ENCODE measurements around the gene SLC1A5. TPM values are rescaled to one million over a fixed set of nuclear protein-coding genes. Genes with fewer than 3 reads are reported as not detected.

Gene SLC1A5
- total and polyA plus RNA-seq, 11 donors = 3.7 to 22.4 (median 8.9) TPM

GRCh38 chr19:46729696-46730095 lies 58.7 kb downstream of the SLC1A5 start:
- intact Hi-C loops (cut with DNase I) = loop anchor here in 3 of 10 donors (2.0 kb wide), 2 partner anchors 15 to 25 kb away; no protein-coding TSS in a partner anchor
- Histone ChIP-seq H3K4me1 (peaks cover 0 to 74% (median 21%) of the 10 kb centered on the region in 12 donors), H3K27me3 (no peaks in the 10 kb centered on the region), H3K4me3 (no peak overlapping the region), H3K36me3 (peaks cover 0 to 98% (median 94%) of the 10 kb centered on the region in 9 donors), H3K9me3 (no peaks in the 10 kb centered on the region), H3K27ac (no peak overlapping the region)
- peak in 1 of 5 donors; percentile 46 for DNase-seq
- WGBS, 4 donors = 71 to 92% (median 75%) methylated on average over 5 to 7 of the region's 7 CpGs
- no peak for ATAC-seq
- TF ChIP-seq CTCF (IDR thresholded peaks at IDR 0.05) (no peak), POLR2A (IDR thresholded peaks at IDR 0.05) (no peak)

GRCh38 chr19:46728693-46729339 lies 59.6 kb downstream of the SLC1A5 start:
- peak; percentile 75 to 89 (median 81) for DNase-seq
- H3K9me3 ChIP-seq = no peaks in the 10 kb centered on the region
- H3K4me1 ChIP-seq = peaks cover 0 to 65% (median 21%) of the 10 kb centered on the region in 12 donors
- H3K4me3 ChIP-seq = peak overlapping the region in 2 of 12 donors; percentile 24 to 28
- intact Hi-C loops (cut with DNase I) = loop anchor here in 5 of 10 donors (1.0 to 2.0 kb wide), 4 partner anchors 14 to 25 kb away; no protein-coding TSS in a partner anchor
- no peaks in the 10 kb centered on the region for H3K27me3 ChIP-seq
- ATAC-seq = peak; percentile 65 to 83 (median 68)
- H3K27ac ChIP-seq = peak overlapping the region; percentile 39 to 87 (median 71)
- TF ChIP-seq POLR2A (IDR thresholded peaks at IDR 0.05) (no peak), CTCF (IDR thresholded peaks at IDR 0.05) (peak; percentile 89 to 99 (median 94))
- H3K36me3 ChIP-seq = peaks cover 0 to 98% (median 93%) of the 10 kb centered on the region in 9 donors
- WGBS, 4 donors = 32 to 48% (median 38%) methylated on average over 9 to 20 of the region's 20 CpGs

- DNase-seq (peak in 4 of 5 donors; percentile 63 to 80 (median 74)), ATAC-seq (peak; percentile 14 to 85 (median 44))
- H3K9me3 ChIP-seq = no peaks in the 10 kb centered on the region
- H3K27ac ChIP-seq = peak overlapping the region; percentile 39 to 87 (median 71)
- H3K4me3 ChIP-seq = peak overlapping the region in 3 of 12 donors; percentile 0 to 31 (median 24)
- H3K36me3 ChIP-seq = peaks cover 0 to 98% (median 93%) of the 10 kb centered on the region in 9 donors
- TF ChIP-seq POLR2A (IDR thresholded peaks at IDR 0.05) (no peak), CTCF (IDR thresholded peaks at IDR 0.05) (no peak)
- intact Hi-C loops (cut with DNase I) = loop anchor here in 5 of 10 donors (1.0 to 2.0 kb wide), 4 partner anchors 13 to 24 kb away; no protein-coding TSS in a partner anchor
- no peaks in the 10 kb centered on the region for H3K27me3 ChIP-seq
- peaks cover 0 to 62% (median 21%) of the 10 kb centered on the region in 12 donors for H3K4me1 ChIP-seq
- WGBS, 4 donors = 56 to 71% (median 59%) methylated on average over 6 to 14 of the region's 14 CpGs
Observed at GRCh38 chr19:46728208-46728607, 60.2 kb downstream of the SLC1A5 start.

- ATAC-seq (no peak), DNase-seq (peak in 1 of 5 donors; percentile 41)
- Histone ChIP-seq H3K4me3 (peak overlapping the region in 6 of 12 donors; percentile 0 to 31 (median 12)), H3K9me3 (no peaks in the 10 kb centered on the region), H3K36me3 (peaks cover 2 to 98% (median 93%) of the 10 kb centered on the region in 9 donors), H3K27me3 (no peaks in the 10 kb centered on the region), H3K27ac (peak overlapping the region in 11 of 12 donors; percentile 39 to 87 (median 72)), H3K4me1 (peaks cover 0 to 57% (median 21%) of the 10 kb centered on the region in 12 donors)
- 62 to 80% (median 72%) methylated on average over 10 to 11 of the region's 11 CpGs for WGBS, 4 donors
- TF ChIP-seq POLR2A (IDR thresholded peaks at IDR 0.05) (no peak), CTCF (IDR thresholded peaks at IDR 0.05) (no peak)
- intact Hi-C loops (cut with DNase I) = loop anchor here in 5 of 10 donors (1.0 to 2.0 kb wide), 4 partner anchors 13 to 23 kb away; no protein-coding TSS in a partner anchor
Observed at GRCh38 chr19:46727757-46728156, 60.6 kb downstream of the SLC1A5 start.
